GM19099 (cell line): Measurements from ENCODE around the gene DBNDD2.

ENCODE experiments used
- POLR2A ChIP-seq: IDR thresholded peaks from 3 replicates; pipeline ENCODE4 v1.6.1; 2011; ENCODE audit warnings: low read depth; ENCODE audit not compliant: insufficient read length; ENCODE audit errors: extremely low read depth

The DBNDD2 gene

GRCh38 chr20:45423700-45424099 is 15.6 kb downstream of the DBNDD2 start:
- no peak for TF ChIP-seq POLR2A

- TF ChIP-seq POLR2A = no peak
These were observed 17.5 kb downstream of the DBNDD2 start for GRCh38 chr20:45425561-45425960.

GRCh38 chr20:45426320-45427016 is 18.4 kb downstream of the DBNDD2 start:
- no peak for TF ChIP-seq POLR2A

GRCh38 chr20:45427236-45428149 is 19.4 kb downstream of the DBNDD2 start:
- TF ChIP-seq POLR2A = no peak

- no peak for TF ChIP-seq POLR2A
These were observed 21.5 kb downstream of the DBNDD2 start for GRCh38 chr20:45429618-45430017.

- TF ChIP-seq POLR2A = no peak
These were observed 24.2 kb downstream of the DBNDD2 start for GRCh38 chr20:45432294-45432693.

GRCh38 chr20:45433316-45433715 is 25.2 kb downstream of the DBNDD2 start:
- TF ChIP-seq POLR2A = no peak

GRCh38 chr20:45433976-45434375 is 25.9 kb downstream of the DBNDD2 start:
- no peak for TF ChIP-seq POLR2A

GRCh38 chr20:45436732-45437485 is 28.8 kb downstream of the DBNDD2 start:
- no peak for TF ChIP-seq POLR2A

- TF ChIP-seq POLR2A = no peak
These were observed 32.3 kb downstream of the DBNDD2 start for GRCh38 chr20:45440424-45440823.

GRCh38 chr20:45440891-45441685 is 33.0 kb downstream of the DBNDD2 start:
- no peak for TF ChIP-seq POLR2A

- TF ChIP-seq POLR2A = no peak
These were observed 33.7 kb downstream of the DBNDD2 start for GRCh38 chr20:45441746-45442145.

GRCh38 chr20:45444050-45444449 is 36.0 kb downstream of the DBNDD2 start:
- TF ChIP-seq POLR2A = no peak

GRCh38 chr20:45445805-45446562 is 37.9 kb downstream of the DBNDD2 start:
- no peak for TF ChIP-seq POLR2A

- TF ChIP-seq POLR2A = no peak
These were observed 40.2 kb downstream of the DBNDD2 start for GRCh38 chr20:45448270-45448669.

GRCh38 chr20:45449528-45449927 is 41.4 kb downstream of the DBNDD2 start:
- no peak for TF ChIP-seq POLR2A
